IPS-NIHi7 (cell line): Measurements from ENCODE around the gene UBE3C.
"Not testable (repeated sequence)": the region's sequence is repeated elsewhere in the genome, so short reads cannot be mapped to it uniquely, and the experiment has no call there.

ENCODE experiments used
- DNase-seq: peaks from one replicate; pipeline ENCODE4 v3.0.0; 2012; ENCODE audit warnings: mixed read lengths; ENCODE audit errors: extremely low spot score

UBE3C gene

GRCh38 chr7:157138424-157139110 lies at the start of gene UBE3C:
UBE3C (plus strand) TSS chr7:157138926; CDS start chr7:157139273, 347 bp downstream.
- DNase-seq = peak; percentile 97

- DNase-seq = no peak
Measured at GRCh38 chr7:157089100-157089610, 49.6 kb upstream of the UBE3C start.

DNA sequence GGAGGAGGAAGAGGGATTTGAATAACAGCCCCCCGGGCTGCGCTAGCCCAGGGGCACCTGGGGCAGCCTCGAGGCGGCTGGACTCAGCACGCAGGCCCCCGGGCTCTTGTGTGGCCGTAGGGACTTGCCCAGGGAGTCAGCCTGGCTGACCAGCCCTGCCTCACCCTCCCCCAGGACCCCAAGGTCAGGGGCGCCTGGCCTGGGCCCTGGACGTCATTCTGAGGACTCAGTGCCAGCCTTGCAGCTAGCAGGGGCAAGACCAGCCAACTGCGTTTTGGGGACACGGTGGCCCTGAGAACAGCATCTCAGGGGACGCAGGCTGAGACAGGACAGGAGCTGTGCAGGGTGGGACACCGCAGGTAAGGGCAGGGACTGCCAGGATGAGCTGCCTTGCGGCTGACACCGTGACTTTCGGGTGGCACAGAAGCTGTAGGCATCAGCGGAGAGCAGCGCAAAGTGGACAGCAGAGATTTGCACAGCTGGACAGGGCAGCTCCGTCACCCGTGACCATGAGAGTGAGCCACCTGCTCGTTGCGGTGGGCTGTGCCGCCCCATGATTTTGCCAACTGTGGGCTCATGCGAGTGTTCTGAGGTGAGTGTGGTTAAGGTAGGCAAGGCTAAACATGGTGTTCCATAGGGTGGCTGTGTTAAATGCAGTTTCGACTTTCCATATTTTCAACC lies 48.1 kb upstream of the UBE3C start:
- DNase-seq = no peak

- no peak for DNase-seq
Measured at GRCh38 chr7:157096286-157097055, 42.3 kb upstream of the UBE3C start.

DNA sequence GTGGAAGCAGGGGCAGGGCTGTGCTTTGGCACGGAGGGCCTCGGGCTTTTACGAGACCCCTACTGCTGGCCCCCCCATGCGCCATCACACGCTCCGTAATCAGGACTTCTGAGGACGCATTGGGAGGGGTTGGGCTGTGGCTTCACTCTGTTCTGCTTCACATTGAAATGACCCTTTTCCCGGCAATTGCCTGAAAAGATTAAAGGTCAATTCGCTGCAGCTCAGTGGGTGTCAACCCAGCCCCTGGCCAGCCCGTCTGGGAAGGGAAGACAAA lies 41.7 kb upstream of the UBE3C start:
- DNase-seq = no peak

- DNase-seq = no peak
Measured at GRCh38 chr7:157097569-157097968, 41.2 kb upstream of the UBE3C start.

DNA sequence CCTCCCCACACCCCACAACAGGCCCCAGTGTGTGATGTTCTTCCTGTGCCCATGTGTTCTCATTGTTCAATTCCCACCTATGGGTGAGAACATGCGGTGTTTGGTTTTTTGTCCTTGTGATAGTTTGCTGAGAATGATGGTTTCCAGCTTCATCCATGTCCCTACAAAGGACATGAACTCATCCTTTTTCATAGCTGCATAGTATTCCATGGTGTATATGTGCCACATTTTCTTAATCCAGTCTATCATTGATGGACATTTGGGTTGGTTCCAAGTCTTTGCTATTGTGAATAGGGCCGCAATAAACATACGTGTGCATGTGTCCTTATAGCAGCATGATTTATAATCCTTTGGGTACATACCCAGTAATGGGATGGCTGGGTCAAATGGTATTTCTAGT lies 38.7 kb upstream of the UBE3C start:
- DNase-seq = not testable (repeated sequence)

DNA sequence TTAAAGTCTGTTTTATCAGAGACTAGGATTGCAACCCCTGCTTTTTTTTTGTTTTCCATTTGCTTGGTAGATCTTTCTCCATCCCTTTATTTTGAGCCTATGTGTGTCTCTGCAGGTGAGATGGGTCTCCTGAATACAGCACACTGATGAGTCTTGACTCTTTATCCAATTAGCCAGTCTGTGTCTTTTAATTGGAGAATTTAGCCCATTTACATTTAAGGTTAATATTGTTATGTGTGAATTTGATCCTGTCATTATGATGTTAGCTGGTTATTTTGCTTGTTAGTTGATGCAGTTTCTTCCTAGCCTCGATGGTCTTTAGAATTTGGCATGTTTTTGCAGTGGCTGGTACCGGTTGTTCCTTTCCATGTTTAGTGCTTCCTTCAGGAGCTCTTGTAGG lies 35.1 kb upstream of the UBE3C start:
- not testable (repeated sequence) for DNase-seq

DNA sequence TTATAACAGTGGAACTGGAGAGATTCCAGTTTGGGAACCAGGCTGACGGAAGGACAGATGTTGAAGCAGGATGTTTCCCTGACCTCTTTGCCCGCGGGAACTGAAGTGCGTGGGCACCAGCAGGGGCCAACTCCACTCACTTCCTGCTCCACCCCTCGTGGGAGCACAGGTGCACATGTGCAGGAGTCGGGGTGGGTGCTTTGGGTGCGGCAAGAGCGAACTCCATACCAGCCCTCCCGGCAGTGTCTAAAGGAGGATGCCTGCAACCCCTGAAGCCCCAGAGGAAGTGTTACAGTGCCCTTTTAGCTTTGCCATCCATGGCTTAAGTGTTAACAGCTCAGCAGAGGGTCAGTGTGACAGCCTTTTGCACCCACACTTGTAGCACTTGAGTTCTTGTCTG lies 27.4 kb upstream of the UBE3C start:
- DNase-seq = no peak

DNA sequence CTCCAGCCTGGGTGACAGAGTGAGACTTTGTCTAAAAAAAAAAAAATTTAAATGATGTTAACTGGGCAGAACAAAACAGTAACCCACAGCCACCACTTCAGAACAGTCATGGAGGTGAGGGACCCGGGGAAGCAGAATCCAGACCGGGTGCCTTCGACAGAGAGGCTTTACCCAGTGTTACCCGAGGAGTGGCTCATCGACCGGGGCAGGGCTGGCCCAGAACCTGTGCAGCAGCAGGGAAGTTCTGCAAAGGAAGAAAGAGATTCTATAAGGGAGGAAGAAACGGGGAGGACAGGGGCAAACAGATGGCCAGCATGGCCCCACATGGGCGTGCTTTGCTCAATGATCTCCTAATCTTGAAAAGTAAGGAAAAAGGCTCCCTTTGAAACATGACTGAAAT lies 26.0 kb upstream of the UBE3C start:
- DNase-seq = no peak

DNA sequence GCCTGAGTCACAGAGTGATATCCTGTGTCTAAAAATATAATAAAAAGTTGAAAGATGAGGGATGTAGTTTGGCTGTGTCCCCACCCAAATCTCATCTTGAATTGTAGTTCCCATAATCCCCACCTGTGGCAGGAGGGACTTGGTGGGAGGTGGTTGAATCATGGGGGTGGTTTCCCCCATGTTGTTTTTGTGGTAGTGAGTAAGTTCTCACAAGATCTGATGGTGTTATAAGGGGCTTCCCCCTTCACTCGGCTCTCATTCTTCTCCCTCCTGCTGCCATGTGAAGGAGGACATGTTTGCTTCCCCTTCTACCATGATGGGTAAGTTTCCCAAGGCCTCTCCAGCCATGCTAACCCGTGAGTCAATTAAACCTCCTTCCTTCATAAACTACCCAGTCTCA lies 25.1 kb upstream of the UBE3C start:
- no peak for DNase-seq

GRCh38 chr7:157116762-157117161 lies 22.0 kb upstream of the UBE3C start:
- no peak for DNase-seq

DNA sequence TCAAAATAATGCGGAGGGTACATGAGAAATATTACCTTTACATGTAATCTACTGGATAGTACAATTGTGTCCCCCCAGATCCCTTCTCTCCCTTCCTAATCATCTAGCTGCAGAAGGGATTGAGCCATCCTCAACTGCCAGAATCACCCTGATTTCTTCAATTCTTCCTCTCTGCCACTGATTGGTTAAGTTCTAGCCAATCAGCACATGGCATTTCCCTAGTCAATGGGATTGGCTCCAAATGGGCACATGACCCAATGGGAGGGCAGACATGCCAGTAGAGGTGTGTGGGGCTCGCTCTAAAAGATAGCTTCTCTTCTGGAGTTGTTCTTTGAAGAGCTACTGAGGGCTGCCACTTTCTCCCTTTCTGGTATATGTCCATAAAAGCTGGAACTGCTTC lies 20.9 kb upstream of the UBE3C start:
- DNase-seq = no peak

DNA sequence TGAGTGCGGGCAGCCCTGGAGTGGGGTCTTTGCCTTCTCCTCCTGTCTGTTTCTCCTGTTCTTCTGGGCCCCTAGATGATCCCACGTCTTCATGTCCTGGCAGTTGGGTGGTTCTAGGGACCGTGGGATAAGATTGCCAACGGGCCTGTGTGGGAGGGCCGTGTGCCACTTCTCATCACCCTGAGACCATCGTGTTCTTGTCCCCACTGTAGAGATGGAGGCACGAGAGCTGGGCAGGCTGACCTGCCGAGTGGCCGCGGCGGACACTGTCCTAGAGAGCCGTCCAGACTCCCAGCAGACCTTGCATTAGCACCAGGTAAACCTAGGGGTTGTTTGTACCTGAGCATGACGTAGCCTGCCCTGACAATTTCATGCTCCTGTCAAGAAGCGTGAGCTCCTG lies 18.5 kb upstream of the UBE3C start:
- no peak for DNase-seq

GRCh38 chr7:157121184-157121715 lies 17.5 kb upstream of the UBE3C start:
- no peak for DNase-seq

GRCh38 chr7:157122800-157123495 lies 15.8 kb upstream of the UBE3C start:
- DNase-seq = no peak

DNA sequence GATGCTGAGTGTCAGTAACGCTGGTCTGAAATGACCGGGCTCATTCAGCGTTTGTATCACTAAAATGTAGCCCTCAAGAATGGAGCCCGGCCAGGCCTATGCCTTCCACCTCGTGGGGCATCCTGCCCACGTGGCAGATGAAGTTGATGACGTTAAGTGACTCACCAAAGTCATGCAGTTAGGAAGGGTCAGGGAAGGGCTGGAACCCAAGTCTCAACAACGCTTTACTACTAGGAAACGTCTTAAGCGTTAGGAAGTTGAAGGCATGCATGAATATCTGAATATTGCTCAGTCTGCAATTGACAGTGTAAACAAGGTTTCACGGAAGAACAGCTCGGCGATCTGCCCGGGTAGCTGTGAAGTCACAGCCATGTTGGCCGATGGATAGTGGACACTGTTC lies 14.0 kb upstream of the UBE3C start:
- DNase-seq = no peak

DNA sequence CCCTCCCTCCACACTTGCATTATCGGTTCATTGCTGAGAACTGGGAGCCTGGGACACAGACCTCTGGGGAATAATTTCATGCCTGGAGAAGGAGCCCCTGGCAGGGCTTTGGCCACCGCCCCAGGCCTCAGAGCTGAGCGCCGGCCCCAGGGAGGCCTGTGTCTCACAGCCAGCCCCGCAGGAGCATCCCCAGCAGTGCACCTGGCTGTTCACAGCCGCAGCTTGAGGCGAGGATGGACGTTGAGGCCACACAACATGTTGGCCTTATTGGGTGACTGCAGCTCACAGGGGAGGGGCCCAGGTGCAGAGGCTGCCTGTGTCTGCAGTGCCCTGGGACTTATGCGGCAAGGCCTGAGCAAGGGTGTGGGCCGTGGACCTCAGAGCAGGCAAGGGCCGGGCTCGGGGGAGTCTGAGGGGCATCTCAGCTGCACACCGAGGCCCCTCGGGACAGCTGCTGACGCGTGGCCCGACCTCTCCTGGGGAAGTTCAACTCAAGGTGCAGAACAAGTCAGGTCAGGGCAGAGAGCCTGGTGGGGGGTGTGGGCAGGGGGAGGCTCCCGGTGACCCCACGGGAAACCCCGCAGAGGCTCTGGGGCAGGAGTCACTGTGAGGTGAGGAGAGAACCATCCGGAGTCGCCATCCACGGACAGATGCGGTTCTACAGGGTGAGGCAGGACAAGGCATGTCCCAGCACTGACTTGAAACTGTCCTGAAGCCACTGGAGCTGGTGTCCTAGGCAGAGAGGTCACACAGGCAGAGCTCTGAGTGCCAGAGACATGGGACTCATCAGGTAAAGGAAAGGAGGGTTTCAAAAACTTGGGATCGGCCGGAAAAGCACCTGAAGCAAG lies 13.1 kb upstream of the UBE3C start:
- no peak for DNase-seq

GRCh38 chr7:157126921-157127320 lies 11.8 kb upstream of the UBE3C start:
- DNase-seq = no peak

GRCh38 chr7:157129200-157129599 lies 9.5 kb upstream of the UBE3C start:
- DNase-seq = no peak

- no peak for DNase-seq
Measured at GRCh38 chr7:157129907-157130460, 8.7 kb upstream of the UBE3C start.
